ENCODE measurements around the gene ZMYND8.

Gene ZMYND8

GRCh38 chr20:47305667-47306066 lies 50.8 kb downstream of the ZMYND8 start:
- Histone ChIP-seq H3K9me3 (ENCODE audit: insufficient read depth, low read length, severe bottlenecking) (no peaks in the 10 kb centered on the region), H3K27me3 (ENCODE audit: insufficient read depth, low read length, poor library complexity) (no peaks in the 10 kb centered on the region), H2AFZ (ENCODE audit: low read depth, low read length) (no peak overlapping the region), H3K9ac (ENCODE audit: low read depth, low read length) (no peak overlapping the region), H4K20me1 (ENCODE audit: insufficient read depth, low read length) (peaks cover 35% of the 10 kb centered on the region), H3K27ac (ENCODE audit: low read length) (no peak overlapping the region), H3K36me3 (ENCODE audit: insufficient read depth, low read length) (peaks cover 85% of the 10 kb centered on the region), H3K4me3 (ENCODE audit: low read depth in 1 of 2, low read length in 2 of 2) (no peak overlapping the region), H3K4me1 (ENCODE audit: insufficient read depth, low read length) (no peaks in the 10 kb centered on the region), H3K4me2 (ENCODE audit: insufficient read depth, low read length) (no peak overlapping the region), H3K79me2 (ENCODE audit: insufficient read depth, low read length) (peaks cover 81% of the 10 kb centered on the region)
- ATAC-seq (ENCODE audit: insufficient read depth, low read depth) (no peak), DNase-seq (no peak)
- TF ChIP-seq, protein P1, sequence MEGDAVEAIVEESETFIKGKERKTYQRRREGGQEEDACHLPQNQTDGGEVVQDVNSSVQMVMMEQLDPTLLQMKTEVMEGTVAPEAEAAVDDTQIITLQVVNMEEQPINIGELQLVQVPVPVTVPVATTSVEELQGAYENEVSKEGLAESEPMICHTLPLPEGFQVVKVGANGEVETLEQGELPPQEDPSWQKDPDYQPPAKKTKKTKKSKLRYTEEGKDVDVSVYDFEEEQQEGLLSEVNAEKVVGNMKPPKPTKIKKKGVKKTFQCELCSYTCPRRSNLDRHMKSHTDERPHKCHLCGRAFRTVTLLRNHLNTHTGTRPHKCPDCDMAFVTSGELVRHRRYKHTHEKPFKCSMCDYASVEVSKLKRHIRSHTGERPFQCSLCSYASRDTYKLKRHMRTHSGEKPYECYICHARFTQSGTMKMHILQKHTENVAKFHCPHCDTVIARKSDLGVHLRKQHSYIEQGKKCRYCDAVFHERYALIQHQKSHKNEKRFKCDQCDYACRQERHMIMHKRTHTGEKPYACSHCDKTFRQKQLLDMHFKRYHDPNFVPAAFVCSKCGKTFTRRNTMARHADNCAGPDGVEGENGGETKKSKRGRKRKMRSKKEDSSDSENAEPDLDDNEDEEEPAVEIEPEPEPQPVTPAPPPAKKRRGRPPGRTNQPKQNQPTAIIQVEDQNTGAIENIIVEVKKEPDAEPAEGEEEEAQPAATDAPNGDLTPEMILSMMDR (IDR thresholded peaks at IDR 0.05; ENCODE audit: borderline replicate concordance, extremely low read depth, low read length, poor library complexity, severe bottlenecking), result no peak
- TF ChIP-seq EZH2 (IDR thresholded peaks at IDR 0.05; ENCODE audit: borderline replicate concordance, low read depth, low read length, severe bottlenecking), result no peak

GRCh38 chr20:47304287-47304686 lies 52.2 kb downstream of the ZMYND8 start:
- no peak for TF ChIP-seq EZH2 (IDR thresholded peaks at IDR 0.05; ENCODE audit: borderline replicate concordance, low read depth, low read length, severe bottlenecking)
- TF ChIP-seq, protein P1 (IDR thresholded peaks at IDR 0.05; ENCODE audit: borderline replicate concordance, extremely low read depth, low read length, poor library complexity, severe bottlenecking), result no peak
- no peaks in the 10 kb centered on the region for H3K27me3 ChIP-seq (ENCODE audit: insufficient read depth, low read length, poor library complexity)
- no peaks in the 10 kb centered on the region for H3K9me3 ChIP-seq (ENCODE audit: insufficient read depth, low read length, severe bottlenecking)
- H3K9ac ChIP-seq (ENCODE audit: low read depth, low read length), result no peak overlapping the region
- peaks cover 76% of the 10 kb centered on the region for H3K79me2 ChIP-seq (ENCODE audit: insufficient read depth, low read length)
- H3K36me3 ChIP-seq (ENCODE audit: insufficient read depth, low read length), result peaks cover 82% of the 10 kb centered on the region
- no peaks in the 10 kb centered on the region for H3K4me1 ChIP-seq (ENCODE audit: insufficient read depth, low read length)
- DNase-seq (no peak), ATAC-seq (ENCODE audit: insufficient read depth, low read depth) (no peak)
- no peak overlapping the region for H2AFZ ChIP-seq (ENCODE audit: low read depth, low read length)
- no peak overlapping the region for H3K4me3 ChIP-seq (ENCODE audit: low read depth in 1 of 2, low read length in 2 of 2)
- peaks cover 34% of the 10 kb centered on the region; the same call in 1 of the 2 replicates for H4K20me1 ChIP-seq (ENCODE audit: insufficient read depth, low read length)
- H3K4me2 ChIP-seq (ENCODE audit: insufficient read depth, low read length), result no peak overlapping the region
- H3K27ac ChIP-seq (ENCODE audit: low read length), result no peak overlapping the region

DNA sequence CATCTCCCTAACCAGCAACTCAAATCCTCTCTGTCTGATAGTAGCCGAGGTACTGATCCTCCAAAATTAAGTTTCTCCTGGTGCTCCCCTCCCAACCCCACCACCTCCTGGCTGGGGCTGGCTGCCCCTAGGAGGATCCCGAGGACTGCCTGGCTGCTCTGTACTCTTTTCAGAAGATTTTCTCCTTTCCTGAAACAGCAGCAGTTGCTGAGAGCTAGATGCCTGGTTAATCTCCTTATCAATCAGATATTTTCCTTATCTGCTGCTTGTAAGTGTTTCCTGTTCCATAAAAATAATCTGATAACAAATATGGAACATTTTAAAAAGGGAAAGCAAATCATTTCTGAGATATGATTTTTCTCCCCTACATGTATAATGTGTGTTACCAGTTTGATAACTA lies 52.8 kb downstream of the ZMYND8 start:
- Histone ChIP-seq H3K9ac (ENCODE audit: low read depth, low read length) (no peak overlapping the region), H3K4me3 (ENCODE audit: low read depth in 1 of 2, low read length in 2 of 2) (no peak overlapping the region), H3K36me3 (ENCODE audit: insufficient read depth, low read length) (peaks cover 85% of the 10 kb centered on the region), H4K20me1 (ENCODE audit: insufficient read depth, low read length) (peaks cover 33% of the 10 kb centered on the region; the same call in 1 of the 2 replicates), H3K4me1 (ENCODE audit: insufficient read depth, low read length) (no peaks in the 10 kb centered on the region), H3K27me3 (ENCODE audit: insufficient read depth, low read length, poor library complexity) (no peaks in the 10 kb centered on the region), H3K27ac (ENCODE audit: low read length) (no peak overlapping the region), H2AFZ (ENCODE audit: low read depth, low read length) (no peak overlapping the region), H3K9me3 (ENCODE audit: insufficient read depth, low read length, severe bottlenecking) (no peaks in the 10 kb centered on the region), H3K79me2 (ENCODE audit: insufficient read depth, low read length) (peaks cover 76% of the 10 kb centered on the region), H3K4me2 (ENCODE audit: insufficient read depth, low read length) (no peak overlapping the region)
- TF ChIP-seq EZH2 (IDR thresholded peaks at IDR 0.05; ENCODE audit: borderline replicate concordance, low read depth, low read length, severe bottlenecking), result no peak
- TF ChIP-seq, protein P1 (IDR thresholded peaks at IDR 0.05; ENCODE audit: borderline replicate concordance, extremely low read depth, low read length, poor library complexity, severe bottlenecking), result no peak
- ATAC-seq (ENCODE audit: insufficient read depth, low read depth) (no peak), DNase-seq (no peak)

GRCh38 chr20:47300071-47300470 lies 56.4 kb downstream of the ZMYND8 start:
- no peaks in the 10 kb centered on the region for H3K9me3 ChIP-seq (ENCODE audit: insufficient read depth, low read length, severe bottlenecking)
- no peaks in the 10 kb centered on the region for H3K27me3 ChIP-seq (ENCODE audit: insufficient read depth, low read length, poor library complexity)
- no peak overlapping the region for H3K9ac ChIP-seq (ENCODE audit: low read depth, low read length)
- ATAC-seq (ENCODE audit: insufficient read depth, low read depth) (no peak), DNase-seq (no peak)
- TF ChIP-seq, protein P1 (IDR thresholded peaks at IDR 0.05; ENCODE audit: borderline replicate concordance, extremely low read depth, low read length, poor library complexity, severe bottlenecking), result no peak
- no peak for TF ChIP-seq EZH2 (IDR thresholded peaks at IDR 0.05; ENCODE audit: borderline replicate concordance, low read depth, low read length, severe bottlenecking)
- no peak overlapping the region for H2AFZ ChIP-seq (ENCODE audit: low read depth, low read length)
- H3K4me1 ChIP-seq (ENCODE audit: insufficient read depth, low read length), result no peaks in the 10 kb centered on the region
- H3K27ac ChIP-seq (ENCODE audit: low read length), result no peak overlapping the region
- H3K36me3 ChIP-seq (ENCODE audit: insufficient read depth, low read length), result peaks cover 94% of the 10 kb centered on the region
- H3K4me2 ChIP-seq (ENCODE audit: insufficient read depth, low read length), result no peak overlapping the region
- no peak overlapping the region for H3K4me3 ChIP-seq (ENCODE audit: low read depth in 1 of 2, low read length in 2 of 2)
- peaks cover 30% of the 10 kb centered on the region; the same call in 1 of the 2 replicates for H4K20me1 ChIP-seq (ENCODE audit: insufficient read depth, low read length)
- H3K79me2 ChIP-seq (ENCODE audit: insufficient read depth, low read length), result peaks cover 50% of the 10 kb centered on the region

All from DND-41 (cell line).